Measurements from ENCODE around the gene ARPC5L.
"Not testable (repeated sequence)": the region's sequence is repeated elsewhere in the genome, so short reads cannot be mapped to it uniquely, and the experiment has no call there.

ARPC5L gene

GRCh38 chr9:124861342-124862229 is at the start of gene ARPC5L, which contains the start of gene RPL35:
Gene ARPC5L, plus strand, starts transcription at chr9:124862130. Its CDS starts 7,161 bp downstream, at chr9:124869291.
Gene RPL35, minus strand, starts transcription at chr9:124861957. Its CDS starts 45 bp downstream, at chr9:124861912.
- DNase-seq, result peak; percentile 97

GRCh38 chr9:124812441-124812876 is 49.5 kb upstream of the ARPC5L start:
- DNase-seq, result no peak

GRCh38 chr9:124813041-124813440 is 48.9 kb upstream of the ARPC5L start:
- no peak for DNase-seq

GRCh38 chr9:124813501-124814163 is 48.3 kb upstream of the ARPC5L start:
- DNase-seq, result no peak

GRCh38 chr9:124814164-124814535 is 47.8 kb upstream of the ARPC5L start:
- DNase-seq, result no peak

- no peak for DNase-seq
Measured at GRCh38 chr9:124815601-124816000, 46.3 kb upstream of the ARPC5L start.

GRCh38 chr9:124818431-124819281 is 43.3 kb upstream of the ARPC5L start:
- peak; percentile 44 for DNase-seq

- DNase-seq, result no peak
Measured at GRCh38 chr9:124820698-124821623, 41.0 kb upstream of the ARPC5L start.

- DNase-seq, result no peak
Measured at GRCh38 chr9:124828489-124829333, 33.2 kb upstream of the ARPC5L start.

GRCh38 chr9:124829334-124829669 is 32.6 kb upstream of the ARPC5L start:
- no peak for DNase-seq

GRCh38 chr9:124830593-124830992 is 31.3 kb upstream of the ARPC5L start:
- DNase-seq, result no peak

- DNase-seq, result no peak
Measured at GRCh38 chr9:124831642-124832364, 30.1 kb upstream of the ARPC5L start.

GRCh38 chr9:124834591-124834990 is 27.3 kb upstream of the ARPC5L start:
- DNase-seq, result no peak

- DNase-seq, result no peak
Measured at GRCh38 chr9:124835026-124835557, 26.8 kb upstream of the ARPC5L start.

GRCh38 chr9:124838132-124838531 is 23.8 kb upstream of the ARPC5L start:
- not testable (repeated sequence) for DNase-seq

- not testable (repeated sequence) for DNase-seq
Measured at GRCh38 chr9:124838567-124839275, 23.2 kb upstream of the ARPC5L start.

GRCh38 chr9:124839612-124840299 is 22.2 kb upstream of the ARPC5L start:
- DNase-seq, result no peak

GRCh38 chr9:124840300-124840833 is 21.6 kb upstream of the ARPC5L start:
- DNase-seq, result no peak
